Fibroblast of the conjunctiva (primary cell): Measurements from ENCODE around the gene TNIK.

Experiments
- DNase-seq: peaks from one replicate; pipeline ENCODE4 v3.0.0-alpha.2; 2010; ENCODE audit warnings: low read depth

The TNIK gene

DNA sequence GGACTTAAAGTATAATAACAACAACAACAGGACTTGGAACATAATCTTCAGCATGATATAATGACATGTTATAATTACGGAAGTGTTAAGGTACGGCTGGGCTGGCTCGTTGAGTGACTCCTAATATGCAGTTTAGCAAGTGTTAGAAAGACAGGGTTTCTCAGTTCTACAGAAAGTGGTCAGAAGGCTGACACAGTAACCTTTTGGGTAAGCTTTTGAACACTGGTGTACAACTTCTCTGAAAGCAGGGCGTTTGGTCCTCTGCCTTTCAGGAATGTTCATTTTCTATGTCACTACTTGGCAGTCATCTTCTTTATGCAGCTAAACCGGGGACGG lies 300.4 kb downstream of the TNIK start:
- DNase-seq = no peak

DNA sequence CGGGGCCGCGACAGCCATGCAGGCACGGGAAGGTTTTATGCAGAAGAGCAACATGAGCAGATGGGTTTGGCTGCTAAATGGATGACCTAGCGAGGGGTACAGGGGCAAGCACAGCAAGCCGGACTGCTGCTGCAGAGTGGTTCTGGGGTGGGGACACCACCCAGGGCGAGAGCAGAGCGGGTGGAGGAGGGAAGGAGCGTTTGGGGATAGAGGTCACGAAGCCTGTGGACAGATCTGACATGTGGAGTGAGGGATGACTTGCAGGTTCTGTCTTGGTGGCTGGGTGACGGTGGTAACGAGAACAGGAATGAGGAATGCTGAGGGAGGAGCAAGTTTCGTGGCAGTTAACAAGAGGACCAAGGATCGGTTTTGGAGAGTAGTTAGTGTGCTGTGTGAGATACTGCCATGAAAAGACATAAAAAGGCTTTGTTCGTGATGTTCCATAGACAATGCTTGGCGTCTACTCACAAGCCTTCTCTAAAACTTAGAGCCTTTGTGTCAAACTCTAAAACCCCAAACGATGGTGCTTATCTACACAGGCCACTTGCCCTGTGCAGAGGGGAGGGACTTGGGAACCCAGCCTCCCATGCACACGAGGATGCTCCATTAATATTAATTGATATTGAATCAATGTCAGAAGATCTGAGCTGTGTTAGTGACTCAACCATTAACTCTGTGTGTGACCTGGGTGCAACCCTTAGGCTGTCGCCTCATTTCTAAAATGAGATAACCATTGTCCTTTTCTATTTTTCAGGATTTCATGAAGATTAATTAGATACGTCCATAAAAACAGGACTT lies 301.0 kb downstream of the TNIK start:
- no peak for DNase-seq

DNA sequence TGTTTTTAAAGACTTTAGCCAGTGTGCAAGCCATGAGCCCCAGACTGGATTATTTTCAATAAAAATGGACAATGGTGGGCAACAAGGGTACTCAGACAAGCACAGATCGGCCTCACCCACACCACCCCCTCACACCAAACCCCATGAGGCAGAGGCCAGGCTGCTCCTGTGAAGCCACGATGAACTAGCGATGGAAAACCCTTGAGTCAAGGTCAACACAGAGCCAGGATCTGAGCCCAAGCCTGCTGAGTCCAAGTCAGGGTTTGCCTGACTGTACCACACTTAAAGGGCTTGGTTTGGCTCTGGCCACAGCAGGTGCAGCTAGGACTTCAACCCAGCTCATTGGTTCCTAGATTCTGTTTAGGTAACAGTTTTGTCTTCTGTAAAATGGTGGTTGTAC lies 302.2 kb downstream of the TNIK start:
- no peak for DNase-seq

DNA sequence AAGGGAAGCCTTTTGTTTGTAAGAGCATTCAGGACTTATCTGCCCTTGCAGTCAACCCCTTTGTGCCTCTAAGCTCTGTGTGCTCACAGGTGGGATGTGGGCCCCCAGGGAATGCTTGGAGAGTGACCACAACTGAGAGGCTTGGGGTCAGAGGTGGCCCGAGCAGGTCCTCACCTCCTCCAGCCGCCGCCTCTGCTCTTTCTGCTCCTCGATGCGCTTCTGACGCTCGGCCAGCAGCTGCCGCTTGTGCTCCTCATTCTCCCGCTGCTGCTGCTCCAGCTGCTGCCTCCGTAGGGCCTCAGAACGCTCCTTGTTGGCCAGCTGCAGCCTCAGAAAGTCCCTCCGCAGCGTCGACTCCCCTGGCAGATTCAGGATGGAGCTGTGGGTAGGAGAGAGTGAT lies 302.9 kb downstream of the TNIK start:
- DNase-seq = no peak

DNA sequence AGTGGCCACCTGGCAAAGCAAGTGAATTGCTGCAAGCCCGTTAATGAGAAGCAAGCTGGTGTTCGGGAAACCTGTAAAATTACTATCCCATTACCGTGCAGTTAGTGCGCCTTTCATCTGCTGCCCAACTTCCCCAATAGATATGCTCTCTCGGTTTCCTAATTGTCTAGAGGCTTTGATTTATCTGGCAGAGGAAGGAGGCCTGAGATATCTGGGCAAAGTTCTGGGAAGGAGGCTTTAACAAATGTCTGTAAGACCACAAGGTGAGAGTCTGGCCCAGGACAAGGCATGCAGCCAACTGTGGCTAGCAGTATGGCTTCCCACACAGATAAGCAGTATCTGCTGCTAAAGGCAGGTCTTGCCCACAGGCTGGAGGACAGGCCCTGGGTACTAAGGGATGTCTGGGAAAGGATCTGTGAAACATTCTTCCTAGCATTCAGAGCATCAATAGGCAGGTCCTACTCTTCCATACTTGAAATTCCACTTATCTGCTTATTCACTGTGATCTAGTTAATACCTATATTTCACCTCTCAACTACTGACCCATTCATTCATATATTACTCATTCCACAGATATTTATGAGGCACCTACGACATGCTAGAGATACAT lies 303.7 kb downstream of the TNIK start:
- no peak for DNase-seq

DNA sequence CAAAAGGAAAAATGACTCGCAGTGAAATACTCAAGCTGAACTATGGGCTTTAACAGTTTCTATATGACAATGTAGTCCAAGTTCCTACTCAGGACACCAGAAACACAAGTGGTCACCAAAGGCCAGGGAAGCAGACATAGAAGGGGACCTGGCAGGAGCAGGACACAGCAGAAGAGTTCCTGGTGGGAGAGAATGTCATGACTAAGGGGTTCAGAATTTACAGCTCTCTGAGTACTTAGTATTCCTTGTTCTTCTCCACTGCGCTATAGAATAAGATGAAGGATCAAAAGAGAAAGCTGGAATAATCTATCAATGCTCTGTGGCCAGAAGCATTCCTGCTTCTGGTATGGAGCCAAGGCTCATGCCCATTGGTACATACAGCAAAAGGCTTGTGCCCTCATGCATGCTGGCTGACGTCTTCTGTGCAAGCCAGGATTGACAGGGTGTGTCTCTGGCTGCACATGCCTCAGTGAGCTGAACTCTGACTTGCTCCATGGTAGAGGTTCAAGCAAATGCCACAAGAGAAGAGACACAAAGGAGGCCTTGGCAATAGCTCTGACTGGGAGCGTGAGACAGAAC lies 305.0 kb downstream of the TNIK start:
- no peak for DNase-seq

DNA sequence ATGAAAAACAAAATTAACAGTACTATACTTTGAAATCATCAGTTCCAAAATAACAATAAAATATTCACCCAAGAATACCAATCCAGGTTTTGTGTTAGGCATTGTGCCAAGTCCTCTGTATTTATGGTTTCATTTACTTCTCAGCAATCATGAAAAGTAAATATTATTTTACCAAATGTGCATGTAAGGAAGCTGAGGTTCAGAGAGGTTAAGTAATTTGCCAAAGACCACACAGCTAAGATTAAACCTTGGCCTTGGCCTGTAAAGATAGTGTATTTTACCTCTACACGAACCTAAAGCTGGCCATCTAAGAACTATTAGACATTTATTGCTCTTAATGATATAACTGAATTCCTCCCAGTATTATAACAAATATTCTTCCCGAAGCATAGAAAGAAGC lies 309.3 kb downstream of the TNIK start:
- no peak for DNase-seq

DNA sequence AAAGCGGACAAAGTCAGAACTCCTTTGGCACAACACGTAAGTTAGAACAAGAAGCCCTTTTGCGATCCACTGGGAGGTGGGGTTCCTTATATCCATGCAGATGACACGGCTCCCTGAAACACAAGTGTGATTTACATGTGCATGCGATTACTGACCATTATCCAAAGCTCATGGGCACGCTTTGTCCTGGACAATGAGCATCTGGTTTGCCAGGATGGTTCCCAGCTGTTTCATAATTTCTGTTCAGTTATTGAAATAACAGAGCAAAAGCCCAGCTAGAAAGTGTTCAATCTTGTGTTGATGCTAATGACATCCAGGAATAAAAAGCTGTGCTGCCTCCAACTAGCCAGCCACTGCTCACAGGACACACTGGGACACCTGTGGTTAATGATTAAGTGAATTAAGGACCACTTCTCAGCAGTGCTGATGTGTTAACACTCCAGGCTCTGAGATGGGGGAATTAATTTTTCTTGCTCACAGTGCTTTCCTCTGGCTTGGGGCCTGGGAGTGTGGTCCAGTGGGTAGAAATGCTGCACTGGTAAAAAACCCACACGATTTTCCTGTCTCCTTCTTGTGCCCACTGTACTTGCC lies 310.6 kb downstream of the TNIK start:
- DNase-seq = no peak

DNA sequence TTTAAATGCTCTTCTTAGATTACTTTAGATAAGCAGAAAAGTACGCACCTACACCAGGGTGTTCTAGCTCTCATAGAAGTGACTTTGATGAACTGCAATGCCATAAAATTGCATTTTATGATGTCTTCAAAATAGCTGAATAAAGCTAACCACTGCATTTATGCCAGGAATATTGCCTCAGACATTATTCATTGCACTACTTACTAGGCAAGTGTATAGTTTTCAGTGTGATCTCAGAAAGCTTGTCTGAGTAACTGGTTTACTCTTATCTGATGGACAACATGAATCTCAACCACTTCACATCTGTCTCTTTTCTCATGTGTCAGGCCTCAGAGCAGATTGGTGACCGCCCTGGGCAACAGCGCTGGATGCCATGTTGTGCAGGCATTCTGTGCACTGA lies 314.4 kb downstream of the TNIK start:
- DNase-seq = no peak

DNA sequence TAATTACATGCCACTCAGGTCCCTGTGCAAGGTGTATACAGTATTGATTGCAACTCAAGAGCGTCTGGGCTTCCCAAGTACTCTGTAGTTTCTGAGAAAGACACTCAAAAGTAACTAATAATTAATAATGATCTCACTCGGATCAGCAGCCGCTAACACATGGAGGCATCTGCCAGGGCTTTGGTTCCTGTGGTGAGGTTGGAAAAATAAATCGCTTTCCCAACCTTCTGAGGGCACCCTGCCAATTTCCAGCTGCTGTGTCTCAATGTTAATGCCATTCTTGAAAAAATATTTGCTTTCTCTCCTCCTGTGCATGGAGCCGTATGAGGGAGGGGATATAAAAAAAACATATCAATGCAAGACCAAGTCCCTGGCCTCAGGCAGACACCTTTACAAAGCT lies 317.2 kb downstream of the TNIK start:
- peak; percentile 23 for DNase-seq

DNA sequence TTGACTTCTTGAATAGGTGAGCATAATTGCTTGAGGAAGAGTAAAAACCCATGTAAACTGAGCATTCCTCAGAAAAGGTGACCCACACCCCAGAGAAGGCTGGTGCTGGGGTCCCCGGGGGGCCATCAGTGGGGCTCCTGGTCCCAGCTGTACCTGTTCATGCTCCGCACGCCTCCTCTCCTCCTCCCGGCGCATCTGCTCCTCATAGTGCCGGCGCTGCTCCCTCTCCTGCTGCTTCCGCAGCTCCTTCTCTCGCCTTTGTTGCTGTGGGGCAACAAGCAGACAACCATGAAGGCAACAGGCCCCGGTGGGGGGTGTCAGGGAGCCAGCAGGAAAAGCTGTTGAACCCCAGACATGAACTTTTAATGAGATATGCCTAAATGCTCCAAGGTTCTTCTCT lies 320.0 kb downstream of the TNIK start:
- no peak for DNase-seq

DNA sequence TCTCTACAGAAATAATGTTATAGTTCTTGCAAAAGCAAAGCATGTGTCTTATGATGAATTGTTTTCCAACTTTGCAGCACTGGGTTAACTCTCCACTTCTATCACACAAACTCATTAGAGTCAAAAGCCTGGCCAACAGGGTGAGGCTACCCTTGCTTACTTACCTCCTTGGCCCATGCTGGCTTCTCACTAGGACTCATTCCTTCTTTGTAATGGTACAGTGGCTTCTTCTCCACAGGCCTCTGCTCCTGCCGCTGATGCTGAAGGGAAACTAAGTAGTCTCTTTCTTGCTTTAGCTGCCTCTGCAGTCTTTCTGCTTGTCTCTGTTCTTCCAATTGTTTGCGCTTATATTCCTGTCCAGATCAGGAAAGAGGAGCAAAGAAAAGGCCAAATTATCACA lies 322.2 kb downstream of the TNIK start:
- DNase-seq = no peak

DNA sequence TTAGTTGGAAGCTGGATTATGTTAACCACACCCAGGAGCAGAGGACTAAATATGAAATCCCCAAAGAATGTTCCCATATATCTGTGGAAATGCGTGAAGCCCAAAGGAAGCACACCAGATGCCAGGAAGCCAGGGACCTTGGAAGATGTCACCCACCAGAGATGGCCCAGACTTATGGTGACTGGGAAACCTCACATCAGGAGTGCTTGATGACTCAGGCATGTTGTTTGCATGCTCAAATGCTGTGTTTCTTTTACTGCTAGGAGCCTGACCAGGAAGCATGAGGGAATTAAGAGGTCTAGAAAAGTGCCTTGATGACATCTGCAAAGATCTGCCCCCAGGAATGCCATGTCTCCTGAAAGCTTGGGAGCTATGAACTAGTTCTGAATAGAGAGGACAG lies 324.7 kb downstream of the TNIK start:
- DNase-seq = no peak

DNA sequence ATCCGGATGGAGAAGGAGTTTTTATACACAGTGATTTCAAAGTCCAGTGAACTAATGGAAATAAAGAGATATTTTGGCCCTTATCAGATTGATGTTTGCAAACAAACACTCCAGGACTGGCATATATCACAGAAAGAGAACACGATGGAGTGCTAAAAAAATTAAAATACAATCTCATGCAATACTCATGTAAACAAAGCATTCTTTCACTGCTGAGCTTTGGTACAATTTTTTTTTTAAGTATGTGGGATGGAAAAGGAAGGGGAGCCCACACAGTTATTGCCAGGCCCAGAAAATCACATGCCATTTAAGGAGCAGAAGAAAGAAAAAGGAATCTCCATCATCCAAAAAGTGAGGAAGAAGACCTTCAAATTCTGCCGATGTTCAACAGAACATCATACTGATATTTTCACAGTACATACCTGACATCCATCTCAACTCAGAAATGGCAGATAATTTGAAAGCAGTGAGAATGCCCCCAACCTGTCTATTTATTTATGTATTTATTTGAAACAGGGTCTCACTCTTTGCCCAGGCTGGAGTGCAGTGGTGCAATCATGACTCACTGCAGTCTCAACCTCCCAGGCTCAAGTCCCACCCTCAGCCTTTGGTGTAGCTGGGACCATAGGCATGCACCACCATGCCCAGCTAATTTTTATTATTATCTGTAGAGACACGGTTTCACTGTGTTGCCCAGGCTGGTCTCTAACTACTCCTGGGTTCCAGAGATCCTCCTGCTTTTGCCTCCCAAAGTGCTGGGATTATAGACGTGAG lies 326.2 kb downstream of the TNIK start:
- no peak for DNase-seq

DNA sequence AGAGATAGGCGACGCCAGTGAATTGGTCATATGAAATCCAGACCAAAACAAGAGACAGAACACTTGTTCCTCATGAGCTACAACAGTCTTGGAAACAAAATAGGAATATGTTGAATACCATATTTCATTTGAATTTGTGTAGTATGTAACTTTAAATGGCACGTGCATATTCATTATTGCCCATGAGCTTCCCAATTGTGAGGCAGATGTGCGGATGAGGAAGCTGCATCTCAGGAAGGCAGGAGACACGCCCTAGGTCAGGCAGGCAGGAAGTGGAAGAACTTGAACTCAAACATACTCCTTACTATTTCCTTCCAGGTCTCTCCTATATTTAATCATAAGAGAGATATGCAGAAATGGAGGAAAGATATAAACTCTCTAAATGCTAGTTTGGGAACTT lies 326.9 kb downstream of the TNIK start:
- no peak for DNase-seq

DNA sequence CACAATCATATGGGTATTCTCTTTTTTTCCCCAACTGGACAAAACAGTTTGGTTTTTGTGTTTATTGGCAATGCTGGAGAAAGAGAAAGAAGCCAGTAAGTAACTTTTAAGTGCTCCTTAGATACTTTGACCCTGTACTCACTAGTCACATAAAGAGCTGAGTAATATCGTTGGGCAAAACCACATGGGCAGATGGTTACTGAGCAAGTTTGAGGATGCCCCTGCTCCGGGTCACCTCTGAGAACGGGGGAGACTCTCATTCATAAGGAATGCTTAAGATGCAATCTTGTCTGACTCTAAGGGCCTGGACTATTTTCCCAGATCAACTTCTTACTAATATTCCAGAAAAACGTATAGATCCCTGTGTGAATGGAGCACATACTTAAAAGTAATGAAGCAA lies 327.3 kb downstream of the TNIK start:
- no peak for DNase-seq

DNA sequence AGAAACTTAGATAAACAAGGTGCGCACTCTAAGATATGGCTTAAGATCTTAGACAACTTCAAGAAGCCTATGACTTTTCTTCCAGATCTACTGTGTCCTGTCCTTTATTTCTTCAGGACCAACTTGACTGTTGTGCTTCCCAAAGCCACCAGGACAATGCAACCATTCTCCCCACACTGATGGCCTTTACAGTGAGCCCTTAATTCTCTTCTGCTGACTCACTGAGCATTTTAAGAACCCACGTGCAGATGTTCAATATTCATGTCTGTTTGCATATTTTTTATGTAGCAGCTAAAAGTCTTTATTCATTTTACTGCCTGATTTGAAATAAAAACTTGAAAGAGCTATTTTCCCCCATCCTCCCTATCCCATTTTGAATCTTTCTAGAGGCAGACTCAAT lies 330.4 kb downstream of the TNIK start:
- DNase-seq = no peak

DNA sequence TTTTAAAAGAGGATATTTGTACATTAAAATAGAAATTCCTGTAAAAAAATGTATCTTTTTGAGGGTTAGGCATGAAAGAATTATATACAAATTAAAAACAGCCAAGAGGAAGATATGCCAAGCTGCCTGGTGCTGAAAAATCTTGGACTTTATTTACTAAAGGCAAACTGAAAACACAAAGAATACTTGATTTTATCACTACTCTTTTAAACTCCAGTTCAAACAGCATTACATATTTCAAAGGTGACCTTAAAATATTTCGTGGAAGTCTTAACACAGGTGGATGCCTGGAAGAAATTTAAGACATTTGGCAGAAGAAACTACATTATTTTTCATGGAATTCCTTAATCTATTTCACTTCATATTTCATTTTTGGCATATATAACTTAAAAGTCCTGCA lies 332.6 kb downstream of the TNIK start:
- DNase-seq = no peak

DNA sequence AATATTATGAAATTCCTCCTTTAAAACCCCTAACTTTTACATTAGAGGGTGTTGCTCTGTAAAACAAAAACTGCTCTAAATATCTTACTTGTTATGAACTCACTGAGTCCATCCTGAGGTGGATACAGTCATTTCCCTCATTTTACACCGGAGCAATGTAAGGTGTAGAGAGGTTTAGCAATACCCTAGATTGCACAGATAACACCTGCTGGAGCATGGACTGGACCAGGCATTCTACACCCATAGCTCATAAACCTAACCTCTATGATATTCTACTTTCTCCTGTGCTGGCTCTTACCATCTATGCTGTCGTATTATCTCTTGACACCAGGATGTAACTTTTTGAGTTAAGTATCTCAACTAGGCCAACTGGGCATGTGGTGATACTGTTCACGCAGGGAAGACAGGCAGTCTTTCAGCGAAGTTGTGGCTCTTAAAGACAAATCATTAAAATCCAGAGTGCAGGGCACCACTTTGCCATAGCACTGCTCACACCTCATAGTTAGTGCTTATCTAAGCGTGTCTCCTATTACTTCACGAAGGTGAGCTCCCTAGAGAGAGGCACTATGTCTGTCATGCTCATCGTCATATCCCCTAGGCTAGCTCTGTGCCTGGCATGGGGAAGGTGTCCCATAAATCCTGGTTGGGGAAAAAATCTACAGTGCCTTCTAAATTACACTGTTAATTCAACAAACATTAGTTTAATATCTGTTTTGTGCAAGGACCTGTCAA lies 333.6 kb downstream of the TNIK start:
- DNase-seq = no peak

DNA sequence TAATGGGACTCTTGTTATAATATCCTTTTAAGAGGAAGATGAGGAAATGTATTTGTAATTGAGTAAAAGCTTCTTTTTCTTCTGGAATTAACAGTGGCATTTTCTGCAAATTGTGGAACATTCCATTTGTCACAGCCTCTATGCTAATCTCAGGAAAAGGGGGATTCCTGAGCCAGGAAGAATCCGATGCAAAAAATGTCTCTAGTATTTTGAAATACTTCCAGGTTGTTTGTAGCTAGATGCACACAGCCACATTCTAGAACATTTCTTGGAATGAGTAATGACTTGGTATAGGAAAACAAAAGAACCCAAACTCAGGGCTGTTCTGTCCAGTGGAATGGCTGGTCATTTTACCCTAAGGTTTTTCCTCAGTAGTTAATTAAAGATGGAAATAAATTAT lies 335.2 kb downstream of the TNIK start:
- no peak for DNase-seq

DNA sequence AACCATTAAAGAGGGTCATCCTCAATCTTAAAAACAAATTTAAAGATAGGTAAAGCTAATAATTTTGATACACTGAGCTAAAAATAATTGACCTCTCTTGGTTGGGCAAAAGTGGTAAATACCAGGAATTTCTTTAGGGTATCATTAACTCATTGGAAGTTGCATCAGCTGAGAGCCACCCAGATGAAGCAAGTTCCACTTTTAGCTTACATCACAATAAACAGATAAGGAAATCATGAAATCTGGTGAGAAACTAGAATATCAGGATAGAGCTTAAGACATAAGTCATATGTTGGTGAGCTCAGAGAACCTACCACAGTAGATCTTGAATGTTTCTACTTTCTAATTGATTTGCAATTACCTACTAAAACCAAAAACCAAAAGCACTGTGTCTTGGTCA lies 336.3 kb downstream of the TNIK start:
- DNase-seq = no peak

DNA sequence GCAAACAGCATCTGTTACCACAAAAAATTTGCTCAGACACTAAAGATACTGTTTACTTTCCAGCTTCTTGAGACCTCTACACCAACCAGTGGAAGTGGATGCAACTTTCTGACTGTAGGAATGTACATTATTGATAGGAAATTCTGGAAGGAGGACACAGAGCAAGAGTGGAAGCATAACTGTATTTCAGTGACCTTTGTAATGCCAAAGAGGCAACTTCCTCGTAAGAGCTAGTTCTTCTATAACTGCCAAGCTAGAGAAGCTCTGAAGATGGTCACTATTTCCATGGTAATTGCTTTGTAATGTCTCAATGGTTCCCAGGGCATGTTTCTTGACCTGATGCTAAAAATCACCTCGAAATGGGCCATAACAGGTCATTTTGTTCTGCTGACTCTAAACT lies 337.3 kb downstream of the TNIK start:
- DNase-seq = no peak
